Measurements from ENCODE around the gene CPSF4. TPM values are rescaled to one million over a fixed set of nuclear protein-coding genes. Genes with fewer than 3 reads are reported as not detected.

Gene CPSF4
- polyA plus RNA-seq, 6 donors from 2014 or later, result 21.5 to 51.4 (median 24.5) TPM

DNA sequence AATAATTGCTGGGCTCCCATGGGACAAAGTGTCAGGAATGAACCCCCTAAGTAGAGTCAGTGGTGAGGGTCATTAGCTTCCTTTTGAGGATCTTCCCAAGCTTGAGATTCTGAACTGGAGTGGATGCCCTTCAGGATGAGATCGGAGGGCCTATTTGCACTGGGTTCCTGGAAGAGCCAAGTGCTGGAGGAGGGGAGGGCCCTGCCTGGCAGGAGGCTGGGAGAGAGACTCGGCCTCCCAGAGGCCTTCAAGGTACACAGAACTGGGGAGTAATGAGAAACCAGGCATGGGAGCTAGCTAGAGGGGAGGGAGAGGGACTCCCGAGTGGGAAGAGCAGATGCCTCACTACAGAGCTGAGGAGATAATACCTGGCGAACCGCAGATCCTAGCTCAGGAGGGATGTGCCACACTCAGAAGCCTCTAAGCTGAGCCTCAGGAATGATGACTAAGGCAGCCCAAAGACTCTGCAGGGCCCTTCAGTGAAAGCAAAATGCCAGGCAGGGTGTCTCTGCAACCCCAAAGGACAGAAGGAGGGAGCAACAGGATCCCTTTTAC, 39.8 kb upstream of the CPSF4 start:
- Mint-ChIP-seq H3K36me3 (peaks cover 5 to 31% of the 10 kb centered on the region in 2 donors), H3K4me1 (peaks cover 24 to 38% (median 30%) of the 10 kb centered on the region in 3 donors), H3K9me3 (no peaks in the 10 kb centered on the region), H3K27ac (peak overlapping the region in 5 of 6 donors; percentile 11 to 92 (median 59)), H3K27me3 (no peaks in the 10 kb centered on the region), H3K4me3 (no peak overlapping the region)
- DNase-seq (no peak), ATAC-seq (ENCODE audit: low read depth in 2 of 2) (no peak)

DNA sequence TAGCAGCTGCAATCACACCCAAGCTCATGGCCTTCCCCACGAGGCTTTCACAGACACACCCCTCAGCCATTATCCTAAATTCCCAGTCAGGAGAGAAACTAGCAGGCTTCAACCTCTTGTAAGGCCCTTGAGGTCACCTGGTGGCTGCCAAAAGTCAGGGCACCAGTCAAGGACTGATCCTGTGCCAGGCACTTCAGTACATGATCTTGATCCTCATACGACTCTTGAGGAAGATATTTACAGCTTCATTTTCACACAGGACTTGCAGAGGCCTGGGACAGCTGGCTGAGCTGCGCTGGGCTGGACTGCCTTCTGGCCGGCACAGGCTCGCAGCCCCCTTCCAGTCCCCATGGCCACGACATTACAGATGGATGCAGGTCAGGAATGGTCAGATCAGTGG, 39.1 kb upstream of the CPSF4 start:
- no peak for ATAC-seq (ENCODE audit: low read depth in 2 of 2)
- H3K27me3 Mint-ChIP-seq, result no peaks in the 10 kb centered on the region
- H3K4me3 Mint-ChIP-seq, result no peak overlapping the region
- H3K27ac Mint-ChIP-seq, result peak overlapping the region in 1 of 6 donors; percentile 74
- no peaks in the 10 kb centered on the region for H3K9me3 Mint-ChIP-seq
- peaks cover 25 to 40% (median 32%) of the 10 kb centered on the region in 3 donors for H3K4me1 Mint-ChIP-seq
- peaks cover 5 to 31% of the 10 kb centered on the region in 2 donors for H3K36me3 Mint-ChIP-seq
- no peak for DNase-seq

DNA sequence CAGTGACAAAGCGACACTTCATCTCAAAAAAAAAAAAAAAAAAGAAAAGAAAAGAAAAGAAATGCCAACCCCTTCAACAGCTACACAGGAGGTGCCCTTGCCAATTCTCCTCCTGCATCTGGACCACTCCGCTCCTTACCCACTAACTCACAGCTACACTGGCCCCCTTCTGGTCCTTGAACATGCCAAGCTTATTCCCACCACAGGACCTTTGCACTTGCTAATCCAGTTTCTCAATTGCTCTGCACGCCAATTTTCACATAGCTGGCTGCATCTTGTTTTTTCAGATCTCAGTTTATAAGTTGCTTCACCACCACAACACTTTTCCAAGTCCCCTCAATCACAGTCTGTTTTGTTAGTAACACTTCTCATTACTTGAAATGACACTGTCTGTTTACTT, 35.9 kb upstream of the CPSF4 start:
- Mint-ChIP-seq H3K4me3 (peak overlapping the region in 1 of 8 donors; percentile 57), H3K9me3 (no peaks in the 10 kb centered on the region), H3K27ac (peak overlapping the region in 4 of 6 donors; percentile 21 to 93 (median 76)), H3K4me1 (peaks cover 43 to 56% (median 44%) of the 10 kb centered on the region in 3 donors), H3K36me3 (peaks cover 5 to 27% of the 10 kb centered on the region in 2 donors), H3K27me3 (no peaks in the 10 kb centered on the region)
- no peak for ATAC-seq (ENCODE audit: low read depth in 2 of 2)
- DNase-seq, result no peak

DNA sequence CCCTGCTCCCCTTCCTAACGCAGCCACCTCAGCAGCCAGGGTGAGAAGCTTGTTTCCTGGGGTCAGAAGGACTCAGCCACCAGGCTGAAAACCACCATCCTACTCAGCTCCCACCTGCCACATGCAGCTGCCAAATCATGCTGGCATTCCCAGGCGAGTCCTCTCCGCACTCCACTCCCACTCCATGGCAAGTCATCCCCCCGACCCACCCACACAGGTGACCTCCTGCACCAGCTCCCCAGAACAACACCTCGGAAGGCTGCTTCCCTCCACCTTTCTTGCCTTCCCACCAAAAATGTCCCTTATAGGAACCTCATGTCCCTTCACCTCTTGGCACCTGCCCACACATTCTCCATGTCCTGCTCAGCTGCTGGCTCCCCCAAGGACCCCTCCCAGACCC, 35.0 kb upstream of the CPSF4 start:
- peaks cover 39 to 51% (median 40%) of the 10 kb centered on the region in 3 donors for H3K4me1 Mint-ChIP-seq
- H3K36me3 Mint-ChIP-seq, result peaks cover 5 to 20% of the 10 kb centered on the region in 2 donors
- ATAC-seq (ENCODE audit: low read depth in 2 of 2), result no peak
- H3K27ac Mint-ChIP-seq, result peak overlapping the region in 4 of 6 donors; percentile 67 to 93 (median 89)
- peak overlapping the region in 1 of 8 donors; percentile 12 for H3K4me3 Mint-ChIP-seq
- no peak for DNase-seq
- no peaks in the 10 kb centered on the region for H3K9me3 Mint-ChIP-seq
- no peaks in the 10 kb centered on the region for H3K27me3 Mint-ChIP-seq

DNA sequence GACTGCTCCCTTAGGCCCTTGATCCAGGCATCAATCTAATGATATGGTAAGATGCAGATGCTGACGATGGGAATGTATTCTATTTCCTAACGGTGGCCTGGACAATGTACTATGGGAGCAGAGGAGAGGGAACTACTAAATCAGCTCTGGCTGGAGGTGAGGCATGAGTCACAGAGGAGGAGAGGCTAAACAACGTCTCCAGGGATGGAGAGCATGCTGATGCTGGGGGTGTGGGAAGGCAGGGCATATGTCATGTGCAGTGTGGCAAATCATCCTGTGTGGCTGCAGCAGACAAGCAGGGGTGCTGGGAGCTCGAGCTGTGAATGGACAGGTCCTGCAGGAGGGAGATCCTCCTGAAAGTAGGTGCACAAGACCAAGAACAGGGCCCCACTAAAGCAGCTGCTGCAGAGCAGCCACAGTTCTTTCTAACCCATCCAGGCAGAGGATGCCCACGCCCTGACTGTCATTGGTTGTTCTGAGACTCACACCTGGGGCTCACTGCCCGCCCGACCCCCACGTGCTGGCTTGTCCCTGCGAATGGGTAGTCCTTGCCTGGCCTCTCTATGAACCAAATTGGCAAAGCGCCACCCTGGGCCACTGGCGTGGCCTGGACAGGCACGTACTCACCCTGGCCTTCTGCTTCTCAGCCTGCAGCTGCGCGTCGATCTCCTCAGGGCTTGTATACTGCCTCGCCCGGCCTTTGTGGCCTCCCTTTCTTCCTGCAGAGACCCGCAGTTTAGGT, 34.3 kb upstream of the CPSF4 start:
- H3K4me3 Mint-ChIP-seq, result no peak overlapping the region
- no peaks in the 10 kb centered on the region for H3K27me3 Mint-ChIP-seq
- peaks cover 40 to 51% (median 45%) of the 10 kb centered on the region in 3 donors for H3K4me1 Mint-ChIP-seq
- H3K27ac Mint-ChIP-seq, result peak overlapping the region in 4 of 6 donors; percentile 67 to 91 (median 85)
- H3K36me3 Mint-ChIP-seq, result peaks cover 10 to 20% of the 10 kb centered on the region in 2 donors
- no peaks in the 10 kb centered on the region for H3K9me3 Mint-ChIP-seq
- no peak for DNase-seq
- ATAC-seq (ENCODE audit: low read depth in 2 of 2), result no peak

DNA sequence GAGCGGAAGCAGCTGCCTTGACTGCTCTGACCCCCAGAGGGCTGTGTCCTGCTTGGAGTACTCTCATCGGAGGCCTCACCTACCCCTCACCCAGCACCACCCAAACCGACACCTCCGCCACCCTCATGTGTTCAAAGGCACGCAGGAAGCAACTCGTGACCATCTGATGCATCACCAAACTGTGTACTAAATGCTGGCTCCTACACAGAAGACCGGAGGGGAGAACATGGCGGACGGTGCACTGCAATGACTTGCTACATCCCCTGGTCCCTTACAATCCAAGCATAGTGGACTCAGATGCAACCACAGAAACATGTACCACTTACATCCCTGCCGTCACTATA, 33.8 kb upstream of the CPSF4 start:
- H3K4me3 Mint-ChIP-seq, result no peak overlapping the region
- no peak for ATAC-seq (ENCODE audit: low read depth in 2 of 2)
- H3K27me3 Mint-ChIP-seq, result no peaks in the 10 kb centered on the region
- DNase-seq, result no peak
- H3K36me3 Mint-ChIP-seq, result peaks cover 10 to 20% of the 10 kb centered on the region in 2 donors
- peak overlapping the region in 1 of 6 donors; percentile 80 for H3K27ac Mint-ChIP-seq
- H3K4me1 Mint-ChIP-seq, result peaks cover 44 to 51% (median 48%) of the 10 kb centered on the region in 3 donors
- no peaks in the 10 kb centered on the region for H3K9me3 Mint-ChIP-seq

DNA sequence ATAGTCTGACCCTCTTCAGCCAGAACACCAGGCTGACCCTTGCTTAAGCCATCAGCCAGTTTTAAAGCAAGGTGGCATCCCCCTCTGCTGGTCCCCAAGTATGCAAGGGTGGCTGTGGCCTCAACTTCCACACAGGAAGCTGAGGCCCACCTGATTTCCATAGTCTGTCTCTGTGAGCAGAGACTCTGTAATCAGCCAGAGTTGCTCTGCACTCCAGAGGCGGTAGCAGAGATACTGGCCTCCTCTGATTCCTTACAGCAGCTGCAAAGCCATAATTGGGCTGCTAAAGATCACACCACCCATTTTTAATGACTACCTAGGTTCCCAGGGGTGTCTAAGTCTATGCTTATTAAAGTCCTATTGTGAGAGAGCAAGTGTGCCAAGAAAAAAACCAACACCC, 32.2 kb upstream of the CPSF4 start:
- Mint-ChIP-seq H3K27ac (peak overlapping the region in 4 of 6 donors; percentile 57 to 96 (median 70)), H3K4me3 (peak overlapping the region in 7 of 8 donors; percentile 10 to 100 (median 95)), H3K9me3 (no peaks in the 10 kb centered on the region), H3K36me3 (peaks cover 10 to 20% of the 10 kb centered on the region in 2 donors), H3K4me1 (peaks cover 47 to 59% (median 47%) of the 10 kb centered on the region in 3 donors), H3K27me3 (no peaks in the 10 kb centered on the region)
- ATAC-seq (ENCODE audit: low read depth in 2 of 2) (no peak), DNase-seq (no peak)

DNA sequence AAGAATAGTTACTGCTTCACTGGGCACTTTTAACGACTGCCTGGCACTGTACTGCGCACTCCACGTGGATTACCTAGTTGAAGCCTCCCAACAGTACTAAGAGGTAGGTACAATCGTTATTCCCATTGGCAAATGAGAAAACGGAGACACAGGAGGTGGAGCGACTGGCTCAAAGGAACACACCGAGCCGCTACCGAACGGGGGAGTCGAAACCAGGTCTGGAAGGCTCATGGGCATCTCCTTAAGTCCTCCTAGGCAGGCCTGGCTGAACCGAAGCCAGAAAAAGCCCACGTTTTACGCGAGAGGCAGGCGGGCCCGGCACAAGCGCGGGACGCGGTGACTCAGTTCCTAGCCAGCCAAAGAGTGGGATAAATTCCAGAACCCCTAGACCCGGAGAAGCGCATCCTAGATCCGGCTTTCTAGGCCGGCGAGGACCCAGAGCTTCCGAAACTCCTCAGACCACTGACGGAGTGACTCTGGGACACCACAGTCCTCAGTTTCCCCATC, 30.8 kb upstream of the CPSF4 start:
- H3K36me3 Mint-ChIP-seq, result peaks cover 9 to 16% of the 10 kb centered on the region in 2 donors
- peak overlapping the region; percentile 94 to 100 (median 98) for H3K27ac Mint-ChIP-seq
- no peaks in the 10 kb centered on the region for H3K27me3 Mint-ChIP-seq
- H3K9me3 Mint-ChIP-seq, result no peaks in the 10 kb centered on the region
- no peak for DNase-seq
- H3K4me1 Mint-ChIP-seq, result peaks cover 45 to 61% (median 46%) of the 10 kb centered on the region in 3 donors
- ATAC-seq (ENCODE audit: low read depth in 2 of 2), result no peak
- peak overlapping the region; percentile 95 to 100 (median 98) for H3K4me3 Mint-ChIP-seq

DNA sequence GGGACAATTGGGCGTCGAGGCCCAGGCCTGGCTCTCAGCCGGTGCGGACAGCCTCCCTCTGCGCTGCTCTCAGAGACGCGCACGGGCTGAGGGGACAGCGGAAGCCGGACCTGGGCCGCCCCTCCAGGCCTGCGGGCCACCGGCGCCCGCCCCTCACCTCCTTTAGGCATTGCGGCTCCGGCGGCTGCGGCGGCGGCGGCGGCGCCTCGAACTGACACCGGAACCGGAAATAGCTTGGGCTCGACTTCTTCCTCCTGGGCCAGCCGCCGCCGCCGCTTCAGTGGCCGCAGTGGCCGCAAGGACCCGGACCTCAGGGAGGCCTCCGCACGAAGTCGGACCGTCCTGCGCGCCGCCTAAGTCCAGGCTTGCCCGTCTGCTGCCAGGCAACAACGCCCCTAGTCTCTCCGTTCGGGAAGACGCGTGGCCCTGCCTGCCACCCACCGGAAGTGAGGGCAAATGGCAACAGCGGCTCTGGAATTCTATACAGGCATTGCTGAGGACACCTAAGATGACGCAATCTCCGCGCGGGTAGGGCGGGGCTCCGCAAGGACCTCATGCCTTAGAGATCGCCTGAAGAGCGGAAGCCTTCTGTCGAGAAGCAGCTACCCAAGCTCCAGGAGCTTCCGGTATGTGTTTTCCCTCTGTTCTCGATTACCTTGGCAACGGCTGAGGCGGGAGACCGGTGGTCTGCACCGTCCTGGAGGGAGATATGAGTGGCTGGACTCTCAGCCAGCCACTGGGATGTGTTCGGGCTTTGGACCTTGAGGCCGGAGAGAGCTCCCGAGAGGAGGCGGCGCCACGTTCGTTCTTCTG, 30.2 kb upstream of the CPSF4 start, which contains the start of the genes BUD31 and PDAP1:
Gene BUD31, plus strand, starts transcription at position 591 of the 813 bp plus-strand sequence. CDS start 2,124 bp downstream, outside the sequence.
Gene PDAP1, minus strand, starts transcription at position 219 of the 813 bp plus-strand sequence. Its CDS starts 49 bp downstream, at position 170.
- Mint-ChIP-seq H3K4me3 (peak within 1 kb of the TSS; percentile 95 to 100 (median 98)), H3K9me3 (no peaks in the 10 kb centered on the region), H3K4me1 (peaks cover 39 to 57% (median 39%) of the 10 kb centered on the region in 3 donors), H3K27me3 (no peaks in the 10 kb centered on the region), H3K27ac (peak within 1 kb of the TSS; percentile 96 to 100 (median 100)), H3K36me3 (peaks cover 5 to 10% of the 10 kb centered on the region in 2 donors)
- ATAC-seq (ENCODE audit: low read depth in 2 of 2) (peak; percentile 82 to 85), DNase-seq (peak; percentile 98)

DNA sequence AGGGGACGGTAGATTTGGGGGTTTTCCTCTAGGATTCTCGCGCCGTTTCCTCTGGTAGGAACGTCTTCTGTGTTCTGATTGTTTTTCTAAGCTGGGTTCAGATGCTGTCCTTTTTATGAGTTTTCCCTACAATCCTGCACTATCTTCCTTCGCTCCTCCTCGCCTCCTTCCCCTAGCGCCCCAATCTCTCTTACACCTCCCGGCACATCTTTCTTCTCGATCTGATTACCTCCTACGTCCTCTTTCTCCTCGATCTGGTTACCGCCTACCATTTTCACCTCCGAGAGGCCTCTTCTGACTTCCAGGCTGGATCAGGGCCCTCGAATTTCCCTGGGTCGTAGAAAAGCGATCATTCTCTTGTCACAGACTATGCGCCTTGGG, 29.6 kb upstream of the CPSF4 start:
- H3K9me3 Mint-ChIP-seq, result no peaks in the 10 kb centered on the region
- H3K4me3 Mint-ChIP-seq, result peak overlapping the region; percentile 95 to 100 (median 98)
- ATAC-seq (ENCODE audit: low read depth in 2 of 2) (peak; percentile 8 to 19), DNase-seq (no peak)
- no peaks in the 10 kb centered on the region for H3K27me3 Mint-ChIP-seq
- peaks cover 5 to 8% of the 10 kb centered on the region in 2 donors for H3K36me3 Mint-ChIP-seq
- H3K27ac Mint-ChIP-seq, result peak overlapping the region; percentile 96 to 100 (median 100)
- H3K4me1 Mint-ChIP-seq, result peaks cover 33 to 52% (median 34%) of the 10 kb centered on the region in 3 donors

DNA sequence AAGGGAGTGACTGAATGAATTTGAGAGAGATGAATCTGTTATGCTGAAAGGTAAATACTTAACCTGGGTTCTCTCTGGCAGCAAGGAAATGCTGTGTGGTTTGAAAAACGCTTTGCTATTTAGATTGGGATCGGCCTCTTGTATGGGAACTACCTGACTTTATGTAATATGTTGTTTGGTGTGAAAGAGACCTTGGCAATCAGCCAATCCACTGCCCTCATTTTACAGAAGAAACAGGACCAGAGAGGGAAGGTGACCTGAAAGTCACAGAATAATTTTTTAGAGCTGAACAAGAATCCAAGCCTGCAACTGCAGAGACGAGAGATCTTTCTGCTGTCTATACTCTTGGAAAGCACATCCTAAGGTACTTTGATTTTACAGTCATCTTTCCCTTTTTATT, 28.9 kb upstream of the CPSF4 start:
- Mint-ChIP-seq H3K4me3 (peak overlapping the region; percentile 95 to 100 (median 98)), H3K36me3 (peaks cover 5 to 12% of the 10 kb centered on the region in 2 donors), H3K9me3 (no peaks in the 10 kb centered on the region), H3K27me3 (no peaks in the 10 kb centered on the region), H3K4me1 (peaks cover 27 to 48% (median 33%) of the 10 kb centered on the region in 3 donors), H3K27ac (peak overlapping the region in 3 of 6 donors; percentile 64 to 100 (median 96))
- DNase-seq (no peak), ATAC-seq (ENCODE audit: low read depth in 2 of 2) (no peak)

DNA sequence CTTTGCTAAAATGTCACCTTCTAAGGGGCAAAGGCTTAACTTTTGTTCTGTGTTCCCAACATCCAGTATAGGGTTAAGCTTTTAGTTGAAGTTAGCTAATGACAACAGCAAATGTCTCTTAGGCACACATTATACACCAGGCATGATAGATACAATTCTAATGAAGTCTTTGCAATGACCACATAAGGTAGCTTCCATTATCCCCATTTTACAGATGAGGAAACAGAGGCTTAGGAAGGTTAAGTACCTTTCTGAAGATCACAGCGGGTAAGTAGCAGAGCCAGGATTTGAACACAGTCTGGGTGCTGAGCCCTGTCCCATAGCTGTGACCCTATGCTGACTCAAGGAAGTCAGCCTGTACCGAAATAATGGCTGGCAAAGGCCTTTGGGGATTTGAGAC, 28.1 kb upstream of the CPSF4 start:
- Mint-ChIP-seq H3K27me3 (no peaks in the 10 kb centered on the region), H3K4me3 (peak overlapping the region; percentile 23 to 100 (median 96)), H3K36me3 (peaks cover 5 to 19% of the 10 kb centered on the region in 2 donors), H3K4me1 (peaks cover 26 to 42% (median 38%) of the 10 kb centered on the region in 3 donors), H3K9me3 (no peaks in the 10 kb centered on the region), H3K27ac (peak overlapping the region in 4 of 6 donors; percentile 29 to 96 (median 60))
- DNase-seq (no peak), ATAC-seq (ENCODE audit: low read depth in 2 of 2) (no peak)

Measured in naive B cell (primary cell).